K562 (cell line): ENCODE results near the gene NTN1. TPM values are rescaled to one million over a fixed set of nuclear protein-coding genes. Genes with fewer than 3 reads are reported as not detected.

Source experiments
- ARHGAP35 ChIP-seq: fragments of 450-650 bp; IDR thresholded peaks from 2 replicates; pipeline ENCODE4 v1.6.1; 2018; ENCODE audit not compliant: partially characterized antibody
- CHD1 ChIP-seq: fragments of 200-600 bp; sonication (generic); IDR thresholded peaks from one replicate; pipeline ENCODE4 v1.6.1; 2012; ENCODE audit warnings: mild to moderate bottlenecking, moderate library complexity, low read length, inconsistent platforms
- GABPA ChIP-seq: fragments of 200-800 bp; sonication (Bioruptor generic); conservative IDR thresholded peaks from 2 replicates; pipeline ENCODE4 v1.6.1; 2016; ENCODE audit warnings: low read depth, missing genetic modification characterization, missing compliant biosample characterization
- PRPF4 ChIP-seq: fragments of 200-400 bp; formaldehyde crosslinking; IDR thresholded peaks from one replicate; pipeline ENCODE4 v1.6.1; 2017; ENCODE audit warnings: low read length, low read depth, mild to moderate bottlenecking; ENCODE audit not compliant: insufficient read depth, poor library complexity, severe bottlenecking
- PTBP1 ChIP-seq: fragments of 200-400 bp; formaldehyde crosslinking; IDR thresholded peaks from 2 replicates; pipeline ENCODE4 v1.6.1; 2017; ENCODE audit warnings: low read depth, low read length
- RBM34 ChIP-seq: fragments of 200-400 bp; formaldehyde crosslinking; IDR thresholded peaks from 2 replicates; pipeline ENCODE4 v1.6.1; 2018; ENCODE audit warnings: low read length, borderline replicate concordance; ENCODE audit not compliant: insufficient read depth
- REST ChIP-seq, 2 experiments: fragments of 450-650 bp; formaldehyde crosslinking in 1 of 2; IDR thresholded peaks; 2 replicates each; pipeline versions ENCODE4 v1.4.0 to v1.6.1; 2014 to 2020; ENCODE audit warnings: mild to moderate bottlenecking in 2 of 2, borderline replicate concordance in 1 of 2, low read depth in 1 of 2
- ZC3H8 ChIP-seq: fragments of 450-650 bp; IDR thresholded peaks from 2 replicates; pipeline ENCODE4 v1.6.1; 2017
- ZNF280B ChIP-seq: fragments of 250-450 bp; sonication (Bioruptor Pico); IDR thresholded peaks from 2 replicates; pipeline ENCODE4 v1.5.1; 2021; ENCODE audit warnings: mild to moderate bottlenecking
- polyA plus RNA-seq, 8 experiments: library from polyadenylated mRNA; depleted of rRNA in 4 of 8; stranded (reverse) in 5 of 8; unstranded in 3 of 8; fragments of >200 nt; fragmentation: Nextera tagmentation in 2 of 8; fragmentation: Illumina TruSeq in 1 of 8; extraction: Ambion mirVana in 2 of 8; extraction: Trizol in 1 of 8; gene quantifications; 2 replicates each; pipeline versions ENCODE4 v1.2.1 to v1.2.3, GENCODE V29; 2011 to 2014; ENCODE audit warnings: inconsistent platforms in 1 of 8, missing spikeins in 1 of 8
- total RNA-seq, 7 experiments: library from RNA; depleted of rRNA in 6 of 7; stranded (reverse); fragments of >200 nt in 6 of 7; fragmentation: Illumina TruSeq in 2 of 7; extraction: Trizol in 2 of 7; gene quantifications; 2 replicates each; pipeline versions ENCODE4 v1.2.1 to v1.2.3, GENCODE V29; 2011 to 2021; ENCODE audit warnings: low replicate concordance in 1 of 7

Gene NTN1
- total and polyA plus RNA-seq, 9 of the 15 experiments (the other 6 are each of a cell fraction or from before 2014, with no cell fraction given): 0.02 TPM; not detected in 8

GRCh38 chr17:9142772-9143494 is 121.6 kb downstream of the NTN1 start (continued):
- TF ChIP-seq REST (IDR thresholded peaks at IDR 0.05; ENCODE audit: borderline replicate concordance) (no peak), REST (CRISPR knock-in tag; IDR thresholded peaks at IDR 0.05; ENCODE audit: low read depth) (no peak), RBM34 (no peak), ZC3H8 (no peak), PRPF4 (no peak), CHD1 (no peak), ARHGAP35 (no peak), PTBP1 (no peak), ZNF280B (CRISPR knock-in tag) (no peak), GABPA (no peak)
- TF ChIP-seq, all 486 proteins: peak for 0
